ENCODE results near the gene TMEM72.

- TF ChIP-seq POLR2AphosphoS5 (IDR thresholded peaks at IDR 0.05) (no peak), CTCF (IDR thresholded peaks at IDR 0.05) (no peak)
Measured at GRCh38 chr10:44980309-44981171, 69.4 kb downstream of the TMEM72 start.

All from sigmoid colon (tissue), 4 donors.